Stimulated activated CD4-positive, alpha-beta T cell treated with anti-CD3 and anti-CD28 coated beads, Interleukin-12 subunit alpha, Interleukin-12 subunit beta, amount 100 ng/mL, for 4 hours (primary cell): ENCODE measurements around the gene LRP1B.

Experiments used
- DNase-seq: peaks from one replicate; pipeline ENCODE4 v3.0.0-alpha.2; 2020

LRP1B gene

DNA sequence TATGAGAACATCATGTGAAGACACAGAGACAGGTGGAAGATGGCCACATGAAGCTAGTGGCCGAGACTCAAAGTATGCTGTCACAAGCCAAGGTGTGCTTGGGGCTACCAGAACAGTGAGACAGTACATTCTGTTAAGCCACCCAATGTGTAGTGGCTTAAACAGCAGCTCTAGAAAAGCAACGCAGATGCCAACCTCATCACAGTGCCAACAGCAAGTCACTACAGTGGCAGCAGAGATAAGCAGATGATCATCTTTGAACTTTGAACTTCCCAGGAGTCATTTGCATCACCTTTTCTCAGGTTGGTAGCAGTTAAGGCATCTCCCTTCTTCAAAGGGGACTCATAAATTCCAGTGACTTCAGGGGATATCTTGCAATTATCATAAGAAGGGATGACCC, 394.4 kb downstream of the LRP1B start:
- no peak for DNase-seq

DNA sequence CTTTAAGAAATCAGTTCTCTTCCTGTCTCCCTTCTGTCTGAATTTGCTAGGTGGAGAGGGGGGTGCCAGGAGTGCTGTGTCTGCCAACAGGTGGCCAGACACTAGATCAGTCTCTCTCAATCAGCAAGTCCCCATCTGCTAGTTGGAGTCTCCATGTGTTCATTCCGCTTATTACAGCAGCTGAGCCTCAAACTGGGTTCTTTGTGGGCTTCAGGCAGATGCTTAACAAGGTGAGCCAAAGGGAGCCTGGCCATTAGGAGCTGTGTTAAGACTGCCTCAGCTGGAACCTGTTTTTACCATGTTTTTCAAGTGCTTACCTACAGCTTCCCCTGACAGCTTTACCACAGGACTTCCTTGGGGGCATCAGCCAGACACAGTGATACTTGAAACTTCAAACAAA, 401.9 kb downstream of the LRP1B start:
- no peak for DNase-seq

DNA sequence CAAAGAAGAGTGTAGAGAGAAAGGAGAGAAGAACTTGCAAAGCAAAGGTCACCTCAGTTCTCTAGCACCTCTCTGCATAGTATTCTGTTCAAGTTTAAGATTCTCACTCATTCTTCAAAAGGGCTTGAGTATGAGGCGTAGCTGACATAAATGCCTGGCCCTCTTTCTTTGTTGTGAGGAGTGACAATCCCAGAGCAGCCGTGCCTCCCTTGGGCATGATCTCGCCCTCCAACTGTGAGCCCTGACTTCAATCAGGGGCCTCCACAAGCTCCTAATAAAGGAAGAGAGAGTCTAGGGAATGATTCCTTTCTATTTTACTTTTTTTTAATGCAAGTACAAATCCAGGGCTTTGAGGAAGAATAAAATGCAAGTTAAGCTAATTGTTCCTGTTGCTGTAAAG, 402.7 kb downstream of the LRP1B start:
- no peak for DNase-seq

DNA sequence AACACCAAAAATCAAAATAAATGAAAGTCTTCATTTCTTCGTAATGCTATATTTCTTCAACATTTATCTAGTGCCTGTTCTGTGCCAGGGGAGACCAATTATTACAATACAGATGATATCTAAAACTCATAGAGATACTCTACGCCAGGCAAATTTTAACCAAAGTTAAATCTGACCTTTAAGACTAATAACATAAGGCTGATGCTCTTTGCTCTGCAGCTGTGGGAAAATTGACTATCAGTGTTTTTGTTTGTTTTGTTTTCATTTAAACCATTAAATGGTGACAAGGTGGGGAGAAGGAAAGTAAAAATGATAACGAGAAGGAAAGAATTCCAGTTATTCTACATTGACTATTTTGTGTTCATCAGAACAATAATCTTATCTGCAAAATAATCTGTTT, 406.4 kb downstream of the LRP1B start:
- no peak for DNase-seq

DNA sequence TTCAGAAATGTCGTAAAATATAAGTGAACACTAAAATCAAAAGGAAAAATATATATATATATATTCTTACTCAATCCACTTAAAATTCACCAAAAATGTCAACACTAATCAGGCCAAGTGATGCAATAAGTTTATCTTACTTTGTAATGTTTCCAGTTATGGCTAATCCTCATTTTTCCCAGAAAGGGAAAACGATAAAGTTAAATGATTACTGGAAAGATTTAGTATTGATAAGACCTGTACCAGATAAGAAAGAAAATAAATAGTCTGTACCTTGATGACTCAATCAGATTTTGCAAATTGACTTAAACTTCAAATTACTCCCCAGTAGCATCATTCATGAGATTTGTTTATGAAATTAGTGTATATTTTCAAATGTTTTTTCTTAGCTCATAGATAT, 407.0 kb downstream of the LRP1B start:
- DNase-seq: no peak

DNA sequence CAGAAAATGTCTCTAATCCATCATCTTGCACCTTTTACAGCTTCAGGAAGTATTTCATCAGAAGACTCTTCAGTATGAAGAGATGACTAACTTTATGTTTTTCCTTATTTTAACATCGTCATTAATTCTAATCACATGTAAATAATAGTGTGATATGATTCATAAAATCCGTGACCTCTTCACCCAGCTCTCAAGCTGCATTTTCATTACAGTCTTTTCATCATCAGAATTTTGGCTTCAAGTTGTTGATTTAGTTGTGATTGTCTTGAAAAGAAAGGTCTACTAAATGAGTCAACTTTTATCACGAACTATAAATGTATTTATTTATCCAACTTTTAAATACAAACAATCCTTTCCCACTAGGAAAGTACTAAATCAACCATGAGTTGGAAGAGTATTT, 410.3 kb downstream of the LRP1B start:
- no peak for DNase-seq

DNA sequence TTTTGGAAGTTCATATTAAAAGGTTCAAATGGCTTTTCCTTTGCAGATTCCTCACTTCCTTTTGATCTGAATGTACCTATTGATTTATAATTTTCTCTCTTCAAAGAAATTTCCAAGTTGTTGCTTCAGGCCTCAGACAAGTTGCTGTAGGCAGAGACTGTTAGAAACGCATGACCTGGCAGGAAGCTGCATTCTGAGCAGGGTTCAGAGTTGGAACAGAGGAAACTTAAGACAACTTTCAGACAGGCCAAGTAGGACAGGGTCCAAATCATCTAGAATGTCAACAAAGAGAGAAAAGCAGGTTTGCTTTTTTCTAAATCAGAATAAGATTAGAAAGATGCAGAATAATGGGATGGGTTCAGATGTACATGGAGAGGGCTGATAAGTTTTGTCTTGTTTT, 416.3 kb downstream of the LRP1B start:
- DNase-seq: no peak

DNA sequence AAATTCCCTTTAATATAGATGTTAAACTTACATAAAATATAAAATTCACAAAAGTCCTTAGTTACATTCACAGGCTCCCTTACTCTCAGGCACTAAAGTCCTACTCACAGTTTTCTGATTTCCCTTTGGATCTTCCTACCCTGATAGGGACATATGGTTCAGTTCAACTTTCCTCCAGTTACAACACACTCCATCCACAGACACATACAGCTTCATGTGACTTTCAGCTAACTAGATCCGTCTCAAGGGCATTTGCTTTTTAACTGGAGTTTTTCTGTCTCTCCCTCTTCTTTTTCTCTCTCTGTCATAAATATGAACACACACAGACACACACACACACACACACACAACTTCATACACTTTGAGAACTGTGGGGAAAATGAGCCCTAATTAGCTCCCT, 419.2 kb downstream of the LRP1B start:
- no peak for DNase-seq

DNA sequence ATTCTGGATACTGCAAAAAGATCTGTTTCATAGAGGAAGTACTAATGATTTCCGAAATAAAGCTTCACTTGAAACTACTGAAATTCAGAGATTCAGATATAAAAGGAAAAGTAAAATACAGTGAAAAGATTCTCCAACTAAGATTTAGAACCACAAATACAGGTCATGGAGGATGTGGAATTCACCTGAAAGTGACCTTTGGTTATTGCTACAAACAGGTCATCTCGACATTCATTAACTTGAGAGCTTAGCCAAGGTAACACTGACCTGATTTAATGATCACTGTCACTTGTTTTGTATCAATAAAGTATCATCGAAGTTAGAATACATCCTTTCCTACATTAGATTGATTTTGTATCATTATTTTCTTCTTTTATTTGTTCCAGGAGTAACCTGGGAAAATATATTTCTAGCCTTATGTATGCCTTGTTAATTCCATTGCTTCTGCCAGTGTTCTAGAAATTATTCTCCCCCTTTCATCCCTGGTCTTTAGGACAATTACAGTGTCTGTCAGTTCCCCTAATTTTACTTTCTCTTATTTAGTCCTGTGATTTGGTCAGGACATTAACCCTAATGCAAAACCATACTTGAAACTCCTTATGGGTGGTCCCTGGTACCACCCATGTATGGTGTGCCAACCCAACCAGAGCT, 420.1 kb downstream of the LRP1B start:
- DNase-seq: no peak

DNA sequence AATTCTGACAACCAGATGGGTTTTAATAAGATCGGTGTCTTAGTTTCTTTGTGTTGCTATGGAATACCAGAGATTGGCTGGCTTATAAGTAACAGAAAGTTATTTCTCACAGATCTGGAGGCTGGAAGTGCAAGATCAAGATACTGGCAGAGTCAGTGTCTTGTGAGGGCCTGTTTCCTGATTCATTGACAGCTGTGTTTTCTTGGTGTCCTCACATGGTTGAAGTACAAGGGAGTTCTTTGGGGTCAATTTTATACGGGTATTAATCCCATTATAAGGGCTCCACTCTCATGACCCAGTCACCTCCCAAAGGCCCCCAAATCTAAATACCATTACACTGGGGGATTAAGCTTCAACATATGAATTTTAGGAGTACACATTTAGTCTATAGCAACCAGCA, 421.1 kb downstream of the LRP1B start:
- DNase-seq: no peak

DNA sequence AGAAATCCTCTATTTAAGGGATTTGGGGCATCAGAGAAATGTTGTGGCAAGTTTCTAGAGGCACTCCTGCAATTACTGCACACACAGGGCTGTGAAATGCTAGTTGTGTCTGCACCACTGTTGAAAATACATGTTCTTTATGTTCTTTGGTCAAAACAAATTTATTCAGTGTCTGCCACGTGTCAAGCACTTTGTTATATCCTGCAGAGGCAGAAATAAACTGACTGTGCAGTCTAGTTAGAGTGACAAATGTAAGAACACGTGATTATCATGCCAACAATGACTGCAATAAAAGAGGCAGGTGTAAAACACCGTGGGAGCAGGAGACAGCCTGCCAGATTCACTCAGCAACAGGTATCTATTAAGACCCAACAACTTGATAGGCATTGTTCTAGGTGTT, 423.3 kb downstream of the LRP1B start:
- DNase-seq: no peak

DNA sequence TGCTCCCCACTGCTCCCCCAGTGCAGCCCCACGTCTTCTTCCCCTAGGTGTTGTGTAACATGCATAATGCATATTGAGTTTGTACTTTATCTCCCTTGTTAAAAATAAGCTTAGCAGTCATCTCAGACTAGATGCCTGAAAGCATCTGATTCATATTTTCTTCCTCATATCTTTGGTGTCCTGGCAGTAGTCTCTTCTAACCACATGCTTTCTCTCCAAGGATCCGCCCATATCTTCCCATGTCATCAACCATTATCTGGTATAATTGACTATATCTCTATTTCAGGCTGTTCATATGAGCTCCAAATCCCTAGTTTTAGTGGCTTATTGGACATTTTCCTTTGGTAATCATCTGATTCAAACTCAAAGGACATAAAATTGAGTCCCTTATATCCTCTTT, 426.3 kb downstream of the LRP1B start:
- DNase-seq: no peak

DNA sequence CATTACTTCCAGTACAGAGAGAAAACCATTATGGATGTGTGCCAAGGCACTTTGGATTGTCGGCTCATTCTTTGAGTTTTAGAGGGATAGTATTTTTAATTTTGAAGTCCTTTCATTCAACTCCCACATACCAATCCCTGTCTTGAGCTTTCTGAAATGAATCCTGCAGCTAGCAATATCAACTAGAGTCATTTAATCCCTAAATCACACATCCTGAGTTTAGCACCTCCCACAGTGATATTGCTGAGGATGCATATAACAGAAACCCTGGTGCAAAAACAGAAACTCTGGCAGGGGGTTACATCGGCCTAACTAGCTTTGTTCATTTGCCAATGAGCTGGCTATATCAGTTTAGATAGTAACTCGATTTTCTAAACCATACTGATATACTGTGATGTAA, 427.3 kb downstream of the LRP1B start:
- DNase-seq: no peak

DNA sequence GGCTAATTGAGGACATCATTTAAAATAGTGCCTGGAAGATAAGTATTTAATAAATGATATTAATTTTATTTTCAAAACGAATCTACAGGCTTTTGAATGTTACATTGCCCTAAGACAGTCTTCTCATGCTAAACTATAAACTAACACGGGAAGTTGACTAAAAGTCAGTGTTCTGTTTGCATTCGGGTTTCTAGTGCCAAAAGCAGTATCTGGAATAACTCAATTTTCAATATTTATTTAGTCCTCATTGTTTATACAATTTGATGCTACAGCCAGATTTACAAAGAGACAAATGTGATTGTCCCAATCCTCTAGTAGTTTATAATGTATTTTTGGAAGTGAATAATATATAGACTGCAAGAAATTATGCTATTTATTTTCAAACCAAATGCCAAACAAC, 429.2 kb downstream of the LRP1B start:
- no peak for DNase-seq

DNA sequence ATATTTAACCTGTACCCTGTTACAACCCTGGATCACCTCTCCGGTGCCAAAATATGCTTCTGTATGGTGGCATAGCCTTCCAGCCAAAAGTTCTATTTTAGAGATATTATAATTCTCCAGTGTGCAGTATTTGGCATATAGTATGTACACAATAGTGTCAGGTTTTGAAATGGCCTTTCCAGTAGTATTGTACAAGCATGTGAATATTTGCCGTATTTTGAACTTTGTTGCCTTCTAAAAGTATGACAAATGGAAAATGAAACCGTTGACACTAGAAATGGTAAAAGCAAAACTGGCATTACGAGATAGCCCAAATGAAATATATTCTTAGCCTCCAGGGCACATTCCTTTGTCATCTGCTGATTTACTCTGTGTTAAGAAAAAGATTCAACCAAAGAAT, 431.2 kb downstream of the LRP1B start:
- DNase-seq: no peak

DNA sequence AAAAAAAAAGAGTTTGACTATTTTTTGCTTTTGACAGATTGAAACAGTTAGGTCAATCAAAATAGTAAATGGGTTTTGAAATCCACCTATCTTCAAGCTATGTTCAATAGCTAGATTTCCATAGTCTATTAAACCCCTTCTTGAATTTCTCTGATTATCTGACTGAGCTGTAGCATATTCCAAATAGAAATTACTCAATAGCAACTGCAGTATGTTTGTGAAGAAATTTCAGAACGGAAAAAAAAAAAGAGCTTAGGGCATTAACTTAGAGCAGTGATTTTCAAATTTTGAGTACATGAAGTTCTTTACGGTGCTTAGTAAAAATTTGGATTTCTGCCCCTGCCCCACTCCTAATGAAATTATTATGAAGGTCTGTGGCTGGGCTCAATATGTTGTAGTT, 432.3 kb downstream of the LRP1B start:
- DNase-seq: no peak

DNA sequence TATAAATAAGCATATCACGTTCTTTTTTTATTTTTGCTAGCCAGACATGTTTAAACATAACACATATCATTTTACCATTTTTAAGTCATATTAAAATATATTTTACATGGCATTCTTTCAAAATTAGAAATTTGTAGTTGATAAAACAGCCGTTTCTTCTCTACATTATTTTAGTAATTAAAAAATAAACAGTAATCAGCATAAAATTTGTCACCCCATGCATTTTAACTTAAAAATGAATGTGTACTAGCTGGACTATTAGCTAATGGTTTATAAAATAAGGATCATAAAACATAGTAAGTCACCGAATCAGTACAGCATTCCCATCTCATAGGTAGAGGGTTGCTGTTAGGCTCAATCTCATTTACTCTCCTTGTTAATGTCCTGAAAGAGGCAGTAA, 433.8 kb downstream of the LRP1B start:
- DNase-seq: no peak

DNA sequence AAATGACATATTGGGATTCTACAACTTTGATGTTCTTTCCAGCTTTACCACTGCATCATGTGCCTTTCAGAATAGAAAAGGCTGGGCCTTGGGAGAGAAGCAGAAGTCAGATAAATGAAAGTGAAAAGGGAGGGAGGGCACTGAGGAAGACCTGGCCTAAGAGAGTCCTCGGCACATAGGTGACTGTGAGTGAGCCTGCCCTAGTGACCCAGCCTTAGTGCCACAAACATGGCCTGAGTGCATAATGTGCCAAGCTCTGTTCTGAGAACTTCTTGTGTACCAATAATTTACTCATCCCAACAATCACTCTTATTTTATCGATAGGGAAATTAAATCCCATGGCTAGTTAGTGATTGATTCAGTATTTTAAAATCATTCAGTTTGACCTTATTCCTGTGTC, 436.6 kb downstream of the LRP1B start:
- DNase-seq: no peak

DNA sequence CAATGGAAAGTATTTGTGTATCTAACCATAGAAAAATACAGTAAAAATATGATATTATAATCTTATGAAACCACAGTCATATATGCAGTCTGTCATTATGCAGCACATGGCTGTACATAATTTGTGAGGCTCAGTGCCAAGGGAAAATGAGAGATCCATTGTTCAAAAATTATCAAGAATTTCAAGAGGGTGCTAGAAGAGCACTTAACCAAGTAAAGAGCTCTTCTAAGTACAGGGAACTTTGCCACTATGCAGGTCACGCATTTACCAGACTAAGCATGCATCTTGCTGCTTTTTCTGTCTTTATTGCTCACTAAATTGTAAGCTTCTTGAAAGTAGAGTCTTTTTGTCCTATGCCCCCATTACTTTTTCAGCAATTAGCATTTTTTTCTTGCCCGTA, 438.0 kb downstream of the LRP1B start:
- no peak for DNase-seq

DNA sequence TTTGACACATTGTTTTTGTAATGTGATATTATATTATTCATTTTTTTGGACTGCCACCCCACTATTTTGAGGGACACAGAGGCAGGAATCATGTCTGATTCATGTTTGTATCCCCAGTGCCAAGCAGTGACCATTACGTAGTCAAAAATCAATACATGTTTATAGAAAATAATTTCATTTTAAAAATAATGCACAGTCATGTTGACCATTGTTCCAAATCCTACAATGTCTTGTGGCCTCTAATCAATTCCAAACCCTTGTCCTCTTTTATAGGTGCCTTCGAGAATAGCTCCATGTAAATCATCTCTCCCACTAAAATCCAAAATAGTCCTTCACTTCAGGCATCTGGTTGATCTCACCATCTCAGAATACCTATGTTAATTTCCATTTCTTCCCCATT, 454.7 kb downstream of the LRP1B start:
- DNase-seq: no peak

DNA sequence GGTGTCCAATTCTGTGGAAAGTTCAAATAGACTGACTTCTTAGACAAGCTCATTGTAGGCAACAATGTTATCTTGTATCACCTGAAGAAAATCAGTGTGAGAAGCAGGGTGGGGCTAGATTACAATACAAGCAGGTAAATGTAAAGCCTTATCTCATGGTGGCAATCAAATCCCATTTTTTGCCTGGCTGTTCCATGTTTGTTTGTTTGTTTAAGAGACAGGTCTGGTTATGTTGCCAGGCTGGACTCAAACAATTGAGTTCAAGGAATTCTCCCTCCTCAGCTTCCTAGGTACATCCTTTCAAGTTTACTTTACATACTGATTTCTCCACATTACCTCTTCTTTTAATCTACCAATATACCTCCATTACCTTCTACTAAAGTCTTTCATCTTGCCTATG, 464.6 kb downstream of the LRP1B start:
- DNase-seq: no peak

DNA sequence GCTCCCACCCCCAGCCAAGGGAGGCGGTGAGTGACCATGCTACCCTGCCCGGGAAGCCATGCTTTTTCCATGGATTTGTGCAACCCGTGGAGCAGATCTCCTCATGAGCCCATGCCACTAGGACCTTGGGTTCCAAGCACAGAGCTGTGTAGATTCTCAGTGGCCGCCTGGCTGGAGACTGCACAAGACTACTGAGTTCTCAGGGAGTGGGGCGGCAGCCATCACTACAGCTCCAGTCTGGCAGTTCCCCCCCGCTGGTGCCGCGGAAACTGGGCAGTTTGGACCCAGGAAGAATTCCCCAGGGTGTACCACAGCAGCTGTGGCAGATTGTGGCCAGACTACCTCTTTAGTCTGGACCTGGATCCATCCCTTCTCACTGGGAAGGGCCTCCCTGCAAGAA, 470.6 kb downstream of the LRP1B start:
- no peak for DNase-seq

DNA sequence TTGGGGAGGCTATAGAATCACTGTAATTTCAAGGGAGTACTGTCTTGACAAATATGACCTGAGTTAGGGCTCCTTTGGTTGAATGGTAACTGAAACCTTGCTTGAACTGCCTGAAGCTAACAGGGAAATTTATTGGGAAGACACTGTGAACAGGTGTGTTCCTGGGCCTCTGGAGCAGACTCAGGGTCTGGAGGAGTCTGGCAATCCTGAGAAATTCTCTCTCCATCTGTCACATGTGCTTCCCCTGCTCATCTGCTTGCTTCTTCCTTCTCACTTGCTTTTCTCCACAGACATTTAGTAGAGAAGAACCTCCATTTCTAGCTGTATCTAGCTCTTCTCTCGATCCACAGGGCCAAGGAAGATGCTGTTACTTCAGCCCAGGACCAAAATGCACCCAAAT, 476.5 kb downstream of the LRP1B start:
- DNase-seq: no peak

DNA sequence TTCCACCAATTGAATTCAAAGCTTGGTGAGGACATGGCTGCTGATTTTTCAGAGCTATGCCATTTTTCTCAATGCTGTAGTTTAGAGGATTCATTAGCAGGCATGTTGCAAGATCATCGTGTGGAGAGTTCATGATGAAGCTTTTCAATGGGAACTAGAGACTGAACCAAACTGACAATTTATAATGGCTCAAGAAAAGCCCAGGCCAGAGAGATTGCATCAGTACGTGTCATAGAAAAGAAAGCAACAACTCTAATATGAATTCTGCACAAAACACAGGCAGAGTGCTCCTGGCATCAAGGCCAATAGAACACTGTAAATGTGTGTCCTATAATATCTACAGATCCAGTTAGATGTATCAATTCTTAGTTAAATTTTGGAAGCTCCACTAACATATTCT, 477.6 kb downstream of the LRP1B start:
- DNase-seq: no peak

DNA sequence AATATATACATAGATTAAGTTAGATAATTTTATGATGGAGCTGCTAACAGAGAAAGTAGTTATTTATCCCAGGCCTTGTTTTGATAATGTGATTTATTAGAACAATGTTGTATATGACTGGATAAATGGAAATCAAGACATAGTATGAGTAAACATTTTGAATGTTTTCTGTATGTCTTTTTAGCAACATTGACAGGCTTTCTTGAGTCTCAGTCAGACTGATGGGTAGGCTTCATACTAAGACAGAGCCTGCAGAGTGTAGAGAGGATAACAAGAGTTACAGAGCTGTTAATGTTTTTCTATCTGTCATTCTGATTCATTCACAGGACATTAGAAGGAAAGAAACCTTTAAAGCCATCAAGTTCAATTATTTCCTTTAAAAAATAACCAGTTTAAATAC, 478.5 kb downstream of the LRP1B start:
- DNase-seq: no peak

DNA sequence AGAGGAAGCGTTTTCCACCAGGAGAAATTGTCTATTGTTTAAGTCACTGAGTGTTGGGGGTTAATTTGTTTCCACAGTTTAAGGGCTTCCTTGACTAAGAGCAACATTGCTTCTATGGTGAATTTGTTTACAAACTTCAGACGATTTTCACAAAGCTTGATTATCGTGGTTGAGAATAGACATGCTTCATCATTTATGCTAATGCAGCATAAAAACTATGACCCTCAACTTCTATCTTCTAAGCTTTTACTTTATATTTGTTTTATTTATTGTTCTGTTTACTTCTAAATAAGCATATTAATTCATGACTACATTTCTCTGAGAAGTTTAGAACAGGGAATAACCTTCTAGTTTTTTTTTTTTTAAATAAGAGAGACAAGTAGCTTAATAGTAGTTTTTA, 483.5 kb downstream of the LRP1B start:
- DNase-seq: no peak
